GM19324 (cell line): ENCODE results near the gene TNNT2.

Source experiments
- ATAC-seq: cut with Tn5 transposase; IDR thresholded peaks from one replicate; pipeline ENCODE4 v1.9.1; 2021; ENCODE audit warnings: mild to moderate bottlenecking, moderate library complexity; ENCODE audit not compliant: unreplicated experiment, low FRiP score

The TNNT2 gene

DNA sequence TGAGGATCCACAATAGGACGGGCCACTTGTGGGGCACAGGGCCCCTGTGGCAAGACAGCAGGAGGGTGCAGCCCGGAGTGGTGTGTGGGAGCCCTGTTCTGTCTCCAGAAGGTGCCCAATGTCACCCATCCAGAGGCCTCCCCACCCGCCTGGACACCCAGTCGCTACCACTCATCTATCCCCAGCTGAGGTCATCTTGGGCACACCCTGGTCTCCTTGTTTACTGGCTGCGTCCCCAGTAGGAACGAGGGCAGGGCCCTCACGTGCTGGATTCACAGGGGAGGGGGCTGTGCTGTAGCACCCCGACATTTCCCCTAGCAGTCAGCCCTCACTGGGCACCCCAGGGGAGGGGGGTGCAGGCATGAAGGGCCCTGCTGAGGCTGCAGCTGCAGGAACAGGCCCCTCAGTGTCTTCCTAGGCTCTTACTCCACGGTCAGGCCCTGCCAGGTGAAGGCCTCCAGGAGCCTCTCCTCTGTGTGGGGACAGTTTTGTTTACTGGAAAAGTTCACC lies 2.3 kb upstream of the TNNT2 start:
- no peak for ATAC-seq

DNA sequence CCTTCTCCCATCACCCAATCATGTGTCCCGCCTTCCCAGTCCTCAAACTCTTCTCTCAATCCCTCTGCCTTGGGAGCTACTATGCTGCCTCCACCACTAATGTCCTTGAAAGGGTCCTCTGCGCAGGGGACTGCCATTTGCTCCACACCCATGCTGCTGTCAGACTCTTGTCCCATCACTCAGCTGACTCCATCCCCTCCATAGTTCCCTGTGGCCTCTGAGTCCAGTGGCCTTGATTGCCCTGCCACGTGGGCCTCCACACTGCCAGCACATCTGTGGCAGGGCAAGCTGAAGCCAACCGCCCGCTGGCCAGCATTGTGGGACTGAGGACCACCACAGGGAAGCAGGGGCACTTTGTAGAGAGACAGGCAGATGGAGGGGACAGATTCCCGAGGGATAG lies 1.3 kb upstream of the TNNT2 start:
- ATAC-seq = no peak

DNA sequence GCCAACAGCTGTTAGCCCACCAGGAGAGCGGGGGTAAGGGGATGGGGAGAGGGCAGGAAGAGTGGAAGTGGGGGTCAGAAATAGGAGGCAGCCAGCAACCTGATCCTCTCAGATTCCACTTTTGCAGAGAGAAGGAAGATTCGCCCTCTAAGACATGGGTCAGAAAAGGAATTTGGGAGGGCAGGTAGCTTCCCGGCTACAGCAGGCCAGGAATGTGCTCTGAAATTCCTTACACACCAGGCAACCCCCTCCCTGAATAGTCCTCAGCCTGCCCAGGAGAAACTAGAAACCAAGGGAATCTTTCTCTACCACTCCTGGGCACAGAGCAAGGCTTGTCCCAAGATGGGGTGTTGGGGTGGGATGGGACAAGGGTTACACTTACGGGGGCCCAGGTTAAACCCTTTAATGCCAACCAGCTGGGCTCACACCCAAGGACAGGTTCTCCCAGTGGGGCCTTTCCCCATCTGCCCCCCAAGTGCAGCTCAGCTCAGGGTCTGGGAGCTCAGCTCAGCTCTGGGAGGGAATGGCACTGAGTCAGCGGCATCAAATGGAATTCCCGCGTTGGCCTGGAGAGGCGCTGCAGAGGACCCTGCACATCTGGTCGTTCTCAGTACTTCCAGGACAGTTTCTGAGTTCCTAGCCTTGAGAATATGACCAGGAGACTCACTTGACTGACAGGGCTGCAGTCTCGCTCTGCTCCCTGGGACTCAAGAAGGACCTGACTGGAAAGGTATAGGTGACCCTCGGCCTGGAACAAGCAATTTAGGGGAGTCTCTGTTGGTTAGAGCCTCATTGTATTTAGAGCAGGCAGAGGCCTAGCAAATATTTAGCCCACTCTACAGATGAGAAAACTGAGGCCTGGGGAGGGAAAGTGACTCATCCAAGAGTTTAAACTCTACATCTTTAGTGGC lies 761 bp downstream of the TNNT2 start:
- no peak for ATAC-seq

- ATAC-seq = no peak
Measured at GRCh38 chr1:201376107-201376463, 1.4 kb downstream of the TNNT2 start.

- ATAC-seq = no peak
Measured at GRCh38 chr1:201375169-201375568, 2.3 kb downstream of the TNNT2 start.

GRCh38 chr1:201374364-201374763 lies 3.1 kb downstream of the TNNT2 start:
- ATAC-seq = no peak

- ATAC-seq = no peak
Measured at GRCh38 chr1:201371792-201372191, 5.7 kb downstream of the TNNT2 start.

- no peak for ATAC-seq
Measured at GRCh38 chr1:201371276-201371675, 6.2 kb downstream of the TNNT2 start.

- no peak for ATAC-seq
Measured at GRCh38 chr1:201370500-201370899, 7.0 kb downstream of the TNNT2 start.

DNA sequence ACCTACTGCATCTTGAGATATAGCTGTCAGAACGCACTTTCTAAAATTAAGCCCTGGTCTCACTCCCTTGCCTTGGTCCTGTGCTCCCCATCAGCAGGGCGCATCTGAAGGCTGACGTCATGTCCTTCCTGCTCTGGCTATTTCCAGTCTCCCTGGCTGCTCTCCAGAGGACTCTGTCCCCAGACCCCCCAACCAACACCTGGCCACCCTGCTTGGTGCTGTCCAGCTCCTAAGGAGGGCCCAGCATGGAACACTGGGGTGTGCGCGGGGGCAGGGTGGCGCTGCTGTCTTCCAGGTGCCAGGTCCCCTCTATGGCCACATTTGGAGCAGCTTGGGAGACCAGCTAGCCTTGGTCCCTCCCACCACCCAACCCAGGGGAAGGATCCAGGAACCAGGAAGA lies 8.3 kb downstream of the TNNT2 start:
- no peak for ATAC-seq

GRCh38 chr1:201366696-201367095 lies 10.8 kb downstream of the TNNT2 start:
- ATAC-seq = no peak

DNA sequence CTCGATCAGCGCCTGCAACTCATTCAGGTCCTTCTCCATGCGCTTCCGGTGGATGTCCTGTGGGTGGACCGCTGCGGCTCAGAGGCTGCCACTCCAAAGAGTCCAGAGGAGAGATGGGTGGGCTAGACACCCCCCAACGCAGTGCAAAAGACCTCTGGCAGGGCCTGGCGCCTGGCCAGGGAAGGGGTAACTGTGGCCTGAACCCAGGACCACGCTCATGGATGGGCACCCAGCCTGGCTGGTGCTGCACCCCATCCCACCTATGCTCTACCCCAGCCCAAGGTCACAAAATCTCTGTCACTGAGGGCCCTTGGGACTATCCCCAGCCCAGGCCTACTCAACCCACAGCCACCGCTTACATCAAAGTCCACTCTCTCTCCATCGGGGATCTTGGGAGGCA lies 12.2 kb downstream of the TNNT2 start:
- no peak for ATAC-seq

GRCh38 chr1:201364808-201365105 lies 12.7 kb downstream of the TNNT2 start:
- ATAC-seq = no peak

- no peak for ATAC-seq
Measured at GRCh38 chr1:201363467-201363866, 14.0 kb downstream of the TNNT2 start.

GRCh38 chr1:201362906-201363305 lies 14.6 kb downstream of the TNNT2 start:
- ATAC-seq = no peak

GRCh38 chr1:201361652-201362504 lies 15.6 kb downstream of the TNNT2 start:
- ATAC-seq = no peak

DNA sequence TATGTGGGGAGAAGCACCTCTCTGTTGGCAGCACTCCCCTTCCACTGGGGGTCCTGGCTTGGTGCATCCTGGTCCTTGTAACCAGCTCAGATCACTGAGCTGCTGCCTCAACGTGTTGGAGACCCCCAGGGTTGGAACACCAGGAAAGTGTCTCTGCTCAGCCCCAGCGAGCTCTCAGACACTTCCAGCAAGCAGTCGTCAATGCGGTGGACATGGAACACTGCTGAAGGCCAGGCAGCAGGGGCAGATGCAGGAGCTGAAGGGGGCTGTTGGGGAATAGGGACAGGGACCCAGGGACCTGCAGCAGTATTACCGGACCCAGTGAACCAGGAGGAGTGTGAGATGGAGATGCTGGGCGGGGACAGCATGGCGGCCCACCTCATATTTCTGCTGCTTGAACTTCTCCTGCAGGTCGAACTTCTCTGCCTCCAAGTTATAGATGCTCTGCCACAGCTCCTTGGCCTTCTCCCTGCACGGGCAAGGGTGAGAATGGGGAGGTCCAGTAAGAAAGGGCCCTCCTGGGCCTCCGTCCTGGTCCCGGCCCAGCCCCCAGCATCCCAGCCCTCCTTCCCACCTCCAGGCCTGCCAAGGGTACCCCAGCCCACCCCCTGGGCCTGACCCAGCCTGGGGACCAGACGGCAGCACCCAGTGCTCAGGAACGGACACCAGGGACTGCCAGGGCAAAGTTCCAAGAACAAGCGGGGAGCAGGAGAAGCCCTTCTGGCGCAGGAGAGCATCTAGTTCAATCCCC lies 16.4 kb downstream of the TNNT2 start:
- ATAC-seq = no peak

- ATAC-seq = no peak
Measured at GRCh38 chr1:201360486-201360885, 17.0 kb downstream of the TNNT2 start.

GRCh38 chr1:201359873-201360210 lies 17.6 kb downstream of the TNNT2 start:
- no peak for ATAC-seq

DNA sequence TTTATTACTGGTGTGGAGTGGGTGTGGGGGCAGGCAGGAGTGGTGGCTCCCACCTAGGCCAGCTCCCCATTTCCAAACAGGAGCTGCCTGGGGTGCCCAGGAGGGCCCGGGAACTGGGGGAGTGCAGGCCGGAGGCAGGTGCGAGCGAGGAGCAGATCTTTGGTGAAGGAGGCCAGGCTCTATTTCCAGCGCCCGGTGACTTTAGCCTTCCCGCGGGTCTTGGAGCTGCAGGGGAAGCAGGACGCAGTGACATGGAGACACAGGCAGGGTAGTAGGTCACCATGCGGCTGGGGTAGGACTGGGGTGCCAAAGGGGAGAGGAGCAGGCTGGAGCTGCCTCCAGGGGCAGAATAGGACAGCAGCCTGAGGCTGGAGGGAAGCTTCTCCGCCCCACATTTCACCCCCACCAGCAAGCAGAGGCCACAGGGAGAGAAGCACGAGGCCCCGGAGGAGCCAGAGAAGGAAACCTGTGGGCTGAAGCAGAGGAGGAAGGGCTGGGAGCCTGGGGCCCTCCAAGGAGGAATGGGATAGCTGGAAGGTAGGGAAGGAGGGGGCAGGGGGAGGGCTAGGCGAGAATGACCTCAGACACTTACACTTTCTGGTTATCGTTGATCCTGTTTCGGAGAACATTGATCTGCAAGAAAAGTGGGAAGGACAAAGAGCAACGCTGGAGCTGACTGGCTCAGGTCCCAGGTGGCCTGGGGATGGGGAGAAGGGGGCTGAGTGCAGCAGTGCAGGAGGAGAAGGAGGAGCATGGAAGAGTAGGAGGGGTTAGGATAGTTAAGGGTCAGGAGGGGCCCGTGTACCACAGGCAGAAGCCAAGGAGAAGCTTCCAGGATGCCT lies 18.2 kb downstream of the TNNT2 start:
- ATAC-seq = no peak
